Measurements from ENCODE around the gene SBDS. TPM values are rescaled to one million over a fixed set of nuclear protein-coding genes. Genes with fewer than 3 reads are reported as not detected.

The SBDS gene
- polyA plus RNA-seq, 3 donors: 64.7 to 168 (median 161) TPM

GRCh38 chr7:66952343-66953043 lies 42.9 kb downstream of the SBDS start:
- WGBS, 3 donors: 79 to 81% (median 81%) methylated on average over 11 of the region's 11 CpGs
- H3K27ac ChIP-seq (ENCODE audit: low read depth, low read length): no peak overlapping the region

DNA sequence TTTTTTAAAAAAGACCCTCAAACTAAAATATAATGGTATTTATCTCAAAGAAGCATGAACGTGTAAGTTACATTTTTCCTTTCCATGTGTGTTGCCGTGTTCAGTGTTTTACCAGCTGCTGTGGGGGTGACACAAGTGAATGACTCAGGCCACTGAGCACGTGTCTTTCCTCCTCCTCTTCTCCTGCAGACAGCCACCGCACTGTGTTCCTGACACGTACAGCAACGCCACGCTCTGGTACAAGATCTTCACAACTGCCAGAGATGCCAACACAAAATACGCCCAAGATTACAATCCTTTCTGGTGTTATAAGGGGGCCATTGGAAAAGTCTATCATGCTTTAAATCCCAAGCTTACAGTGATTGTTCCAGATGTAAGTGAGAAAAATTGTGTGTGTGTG lies 44.6 kb downstream of the SBDS start:
- 92 to 94% (median 94%) methylated on average over 8 of the region's 8 CpGs for WGBS, 3 donors
- no peak overlapping the region for H3K27ac ChIP-seq (ENCODE audit: low read depth, low read length)

GRCh38 chr7:66950311-66950710 lies 45.1 kb downstream of the SBDS start:
- WGBS, 3 donors: 71 to 77% (median 77%) methylated on average over 3 of the region's 3 CpGs
- no peak overlapping the region for H3K27ac ChIP-seq (ENCODE audit: low read depth, low read length)

DNA sequence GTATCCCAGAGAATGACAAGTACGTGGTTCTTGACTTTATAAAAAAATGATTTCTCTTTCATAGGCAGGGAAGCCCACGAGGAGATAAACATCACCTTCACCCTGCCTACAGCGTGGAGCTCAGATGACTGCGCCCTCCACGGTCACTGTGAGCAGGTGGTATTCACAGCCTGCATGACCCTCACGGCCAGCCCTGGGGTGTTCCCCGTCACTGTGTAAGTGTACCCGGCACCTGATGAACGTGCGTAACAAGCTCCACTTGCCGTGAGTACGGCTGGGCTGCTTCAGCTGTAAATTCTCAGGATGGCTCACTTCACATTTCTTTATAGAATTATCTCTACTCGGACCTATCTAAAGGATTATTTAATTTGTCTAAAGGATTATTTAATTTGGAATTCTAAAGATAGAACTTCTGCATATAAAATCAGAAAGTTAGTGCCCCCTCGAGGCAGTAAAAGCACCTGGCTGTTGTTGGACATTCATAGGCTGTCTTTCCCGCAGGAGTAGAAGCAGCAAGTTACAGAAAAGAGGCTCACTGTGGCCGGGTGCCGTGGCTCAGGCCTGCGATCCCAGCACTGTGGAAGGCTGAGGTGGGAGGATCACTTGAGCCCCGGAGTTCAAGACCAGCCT lies 46.8 kb downstream of the SBDS start:
- 91 to 93% (median 92%) methylated on average over 19 of the region's 19 CpGs for WGBS, 3 donors
- H3K27ac ChIP-seq (ENCODE audit: low read depth, low read length): no peak overlapping the region

- WGBS, 3 donors: 28 to 71% (median 58%) methylated on average over 2 of the region's 2 CpGs
- H3K27ac ChIP-seq (ENCODE audit: low read depth, low read length): no peak overlapping the region
Measured at GRCh38 chr7:66946545-66946944, 48.8 kb downstream of the SBDS start.

DNA sequence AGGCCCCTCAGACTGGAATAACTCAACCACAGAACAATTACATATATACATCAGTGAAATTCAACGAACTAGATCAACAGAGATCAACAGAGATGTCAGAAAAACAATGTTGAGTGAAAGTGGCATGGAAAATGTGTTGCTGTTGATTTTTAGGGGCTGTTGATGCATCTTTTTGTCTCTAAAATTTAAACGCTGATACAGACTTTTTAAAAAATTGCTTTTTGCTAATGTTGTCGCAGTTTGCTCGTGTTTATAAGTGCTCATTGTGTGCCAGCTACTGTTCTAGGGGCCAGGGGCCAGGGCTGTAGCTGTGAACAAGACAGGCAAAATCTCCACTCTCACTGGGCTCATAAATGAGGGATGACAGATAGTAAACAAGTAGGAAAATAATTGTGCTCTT lies 56.1 kb downstream of the SBDS start:
- 92 to 93% (median 92%) methylated on average over 4 of the region's 4 CpGs for WGBS, 3 donors
- H3K27ac ChIP-seq (ENCODE audit: low read depth, low read length): no peak overlapping the region

- no peak overlapping the region for H3K27ac ChIP-seq (ENCODE audit: low read depth, low read length)
- 97 to 99% (median 99%) methylated on average over 4 of the region's 4 CpGs for WGBS, 3 donors
Measured at GRCh38 chr7:66937940-66938339, 57.4 kb downstream of the SBDS start.

Other genes starting within 250 kb of the SBDS start
- gene TMEM248, start 74.4 kb downstream of the SBDS start, polyA plus RNA-seq: 10 to 100 TPM; 28.1 to 35.2 (median 29.1) TPM
- 10 to 100 TPM in 1 of 3 donors, 1 to 10 TPM in 2; 6.4 to 10.5 (median 9.6) TPM for gene TYW1, start 1.2 kb upstream of the SBDS start, polyA plus RNA-seq

All from adipose tissue (tissue), 3 donors.